Measurements from ENCODE around the gene NOL7. TPM values are rescaled to one million over a fixed set of nuclear protein-coding genes. Genes with fewer than 3 reads are reported as not detected.

Gene NOL7
- total and polyA plus RNA-seq, 2 of the 8 experiments (the other 6 are each of a cell fraction or from before 2014, with no cell fraction given), result 16.4 to 70.4 TPM

GRCh38 chr6:13590574-13591153 lies 24.5 kb upstream of the NOL7 start:
- no peak overlapping the region for H4K8ac ChIP-seq (ENCODE audit: extremely low read depth, insufficient read depth, low read length)
- no peak overlapping the region for H3K4ac ChIP-seq (replicated peaks; ENCODE audit: insufficient read length, low read depth, low read length)
- peaks cover 4 to 22% (median 7%) of the 10 kb centered on the region in 4 experiments; a peak in 5 of 8 replicates for H3K36me3 ChIP-seq (ENCODE audit: control insufficient read depth in 2 of 4, insufficient read depth in 4 of 4, low read length in 3 of 4)
- no peak overlapping the region for H2BK5ac ChIP-seq (ENCODE audit: low read depth, low read length)
- CTCF ChIA-PET (ENCODE audit: partially characterized antibody), result interaction anchor here (1.2 to 3.6 kb wide), 4 partner anchors 8 to 260 kb away, joined by 3 to 20 read pairs (median 5); partner anchors contain the start of gene SIRT5
- no peak overlapping the region for H3K4me3 ChIP-seq (ENCODE audit: extremely low read depth in 1 of 4, insufficient read depth in 2 of 4, low read depth in 3 of 4, low read length in 4 of 4)
- no peak overlapping the region for H3K9ac ChIP-seq (replicated peaks in 1 of 4; ENCODE audit: extremely low read depth in 1 of 4, low read depth in 3 of 4, low read length in 3 of 4)
- H3K14ac ChIP-seq (ENCODE audit: insufficient read length), result no peak overlapping the region
- H3K18ac ChIP-seq (ENCODE audit: extremely low read depth, low read length), result no peak overlapping the region
- no peak overlapping the region for H2BK20ac ChIP-seq (ENCODE audit: low read length)
- no peak overlapping the region for H3K23ac ChIP-seq (ENCODE audit: insufficient read length)
- no peak overlapping the region for H2BK120ac ChIP-seq (replicated peaks; ENCODE audit: low read depth, low read length)
- no peak overlapping the region for H4K91ac ChIP-seq (replicated peaks; ENCODE audit: insufficient read length, low read length)
- POLR2A ChIA-PET (ENCODE audit: partially characterized antibody), result interaction anchor here (1.1 to 3.6 kb wide), 4 partner anchors 10 to 316 kb away, joined by 3 to 14 read pairs (median 4); partner anchors contain the start of gene NOL7
- H2AFZ ChIP-seq (ENCODE audit: low read length), result no peak overlapping the region
- 68% methylated on average over 1 of the region's 1 CpG; no CpG with 5 or more reads in 1 of the 2 experiments for WGBS, 2 experiments (ENCODE audit: extremely low coverage in 1 of 2, insufficient coverage in 1 of 2, insufficient read length in 1 of 2, insufficient replicate concordance in 2 of 2, low coverage in 1 of 2, low lambda C conversion rate in 2 of 2, missing lambda C conversion rate in 1 of 2)
- H3K9me3 ChIP-seq (ENCODE audit: insufficient read depth in 2 of 2, low read depth in 1 of 2, low read length in 1 of 2), result no peaks in the 10 kb centered on the region
- peaks cover 0 to 11% of the 10 kb centered on the region in 2 experiments for H4K20me1 ChIP-seq (replicated peaks in 1 of 2; ENCODE audit: control insufficient read depth in 1 of 2, insufficient read depth in 2 of 2, low read length in 2 of 2)
- H3K79me1 ChIP-seq (ENCODE audit: low read depth, low read length), result 0 out of 2 replicates have a peak, but pooled peaks cover 3% of the 10 kb centered on the region
- H3K4me1 ChIP-seq (replicated peaks in 1 of 4; ENCODE audit: control insufficient read depth in 3 of 4, insufficient read depth in 4 of 4, low read length in 3 of 4), result no peaks in the 10 kb centered on the region; a peak in 2 of 7 replicates
- no peak for DNase-seq (ENCODE audit: low read depth in 1 of 2, low spot score in 2 of 2)
- no peak overlapping the region for H3K27ac ChIP-seq (ENCODE audit: low read depth, low read length)
- H3K4me2 ChIP-seq (ENCODE audit: insufficient read depth in 1 of 2, low read depth in 2 of 2, low read length in 2 of 2), result no peak overlapping the region
- peak overlapping the region; percentile 92 for H3K56ac ChIP-seq (replicated peaks; ENCODE audit: insufficient read length, low read depth, low read length)
- peaks cover 6% of the 10 kb centered on the region; the same call in 1 of the 2 replicates for H3K23me2 ChIP-seq (ENCODE audit: low read depth, low read length)
- H3K27me3 ChIP-seq (replicated peaks in 1 of 4; ENCODE audit: control insufficient read depth in 3 of 4, extremely low read depth in 1 of 4, insufficient read depth in 3 of 4, low read length in 3 of 4), result no peaks in the 10 kb centered on the region
- H2BK15ac ChIP-seq (ENCODE audit: low read length), result no peak overlapping the region
- no peak overlapping the region for H4K5ac ChIP-seq (ENCODE audit: insufficient read length, low read depth, low read length)
- no peak overlapping the region for H2BK12ac ChIP-seq (ENCODE audit: low read depth, low read length)
- H3K79me2 ChIP-seq (ENCODE audit: control insufficient read depth in 1 of 2, insufficient read depth in 2 of 2, low read length in 2 of 2), result no peaks in the 10 kb centered on the region
- FAIRE-seq, result no peak
- no peak overlapping the region for H2AK5ac ChIP-seq (ENCODE audit: low read depth, low read length)
- TF ChIP-seq TAF1 (IDR thresholded peaks at IDR 0.05; ENCODE audit: low read depth, low read length) (no peak), NRF1 (IDR thresholded peaks at IDR 0.05; ENCODE audit: low read depth, low read length) (no peak), CHD2 (IDR thresholded peaks at IDR 0.05; ENCODE audit: low read length) (no peak), KDM1A (IDR thresholded peaks at IDR 0.05; ENCODE audit: borderline replicate concordance, low read length) (no peak), SP1 (IDR thresholded peaks at IDR 0.05; ENCODE audit: low read depth, low read length) (no peak), CTCF (IDR thresholded peaks at IDR 0.05; ENCODE audit: control extremely low read depth in 1 of 3, insufficient read depth in 1 of 3, low read depth in 1 of 3, low read length in 3 of 3) (no peak), SIRT6 (IDR thresholded peaks at IDR 0.05; ENCODE audit: low read length) (no peak), GABPA (IDR thresholded peaks at IDR 0.05; ENCODE audit: borderline replicate concordance, insufficient read depth, low read length) (no peak), TBP (IDR thresholded peaks at IDR 0.05; ENCODE audit: low read depth, low read length) (no peak), SRF (IDR thresholded peaks at IDR 0.05; ENCODE audit: low read depth, low read length) (no peak), GTF2F1 (IDR thresholded peaks at IDR 0.05; ENCODE audit: borderline replicate concordance, low read depth, low read length) (no peak)
